Measurements from ENCODE around the gene LRRC72.
"Not testable (repeated sequence)": the region's sequence is repeated elsewhere in the genome, so short reads cannot be mapped to it uniquely, and the experiment has no call there.

GRCh38 chr7:16595596-16595995, 69.0 kb downstream of the LRRC72 start:
- not testable (repeated sequence) for TF ChIP-seq POLR2A (IDR thresholded peaks at IDR 0.05)
- TF ChIP-seq, protein P1, sequence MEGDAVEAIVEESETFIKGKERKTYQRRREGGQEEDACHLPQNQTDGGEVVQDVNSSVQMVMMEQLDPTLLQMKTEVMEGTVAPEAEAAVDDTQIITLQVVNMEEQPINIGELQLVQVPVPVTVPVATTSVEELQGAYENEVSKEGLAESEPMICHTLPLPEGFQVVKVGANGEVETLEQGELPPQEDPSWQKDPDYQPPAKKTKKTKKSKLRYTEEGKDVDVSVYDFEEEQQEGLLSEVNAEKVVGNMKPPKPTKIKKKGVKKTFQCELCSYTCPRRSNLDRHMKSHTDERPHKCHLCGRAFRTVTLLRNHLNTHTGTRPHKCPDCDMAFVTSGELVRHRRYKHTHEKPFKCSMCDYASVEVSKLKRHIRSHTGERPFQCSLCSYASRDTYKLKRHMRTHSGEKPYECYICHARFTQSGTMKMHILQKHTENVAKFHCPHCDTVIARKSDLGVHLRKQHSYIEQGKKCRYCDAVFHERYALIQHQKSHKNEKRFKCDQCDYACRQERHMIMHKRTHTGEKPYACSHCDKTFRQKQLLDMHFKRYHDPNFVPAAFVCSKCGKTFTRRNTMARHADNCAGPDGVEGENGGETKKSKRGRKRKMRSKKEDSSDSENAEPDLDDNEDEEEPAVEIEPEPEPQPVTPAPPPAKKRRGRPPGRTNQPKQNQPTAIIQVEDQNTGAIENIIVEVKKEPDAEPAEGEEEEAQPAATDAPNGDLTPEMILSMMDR (IDR thresholded peaks at IDR 0.05): not testable (repeated sequence)
